GM23248 (cell line): ENCODE measurements around the gene PKD1L1.

Experiments
- EZH2 ChIP-seq: fragments of 200-600 bp; sonication (generic); IDR thresholded peaks from 2 replicates; pipeline ENCODE4 v1.6.1; 2018; ENCODE audit warnings: antibody characterized with exemption, mild to moderate bottlenecking; ENCODE audit not compliant: insufficient read depth, poor library complexity, severe bottlenecking
- EZH2phosphoT487 ChIP-seq: fragments of 200-600 bp; sonication (generic); IDR thresholded peaks from 2 replicates; pipeline ENCODE4 v1.6.1; 2018; ENCODE audit warnings: antibody characterized with exemption, moderate library complexity, mild to moderate bottlenecking, low read depth; ENCODE audit not compliant: insufficient read depth

GRCh38 chr7:47893238-47893637 is 55.0 kb downstream of the PKD1L1 start:
- TF ChIP-seq EZH2 (no peak), EZH2phosphoT487 (no peak)
